Hypothalamus (tissue), 51 donors: ENCODE results near the gene DLGAP3.
A peak's percentile ranks its signal among the peaks of the same experiment; 100 is the strongest.
"Not testable (repeated sequence)": the region's sequence is repeated elsewhere in the genome, so short reads cannot be mapped to it uniquely, and the experiment has no call there.

Source experiments
- DNase-seq, 51 donors: peaks; one replicate each; lab custom pipeline; 2025; lab: John Stamatoyannopoulos, UW

DLGAP3 gene

DNA sequence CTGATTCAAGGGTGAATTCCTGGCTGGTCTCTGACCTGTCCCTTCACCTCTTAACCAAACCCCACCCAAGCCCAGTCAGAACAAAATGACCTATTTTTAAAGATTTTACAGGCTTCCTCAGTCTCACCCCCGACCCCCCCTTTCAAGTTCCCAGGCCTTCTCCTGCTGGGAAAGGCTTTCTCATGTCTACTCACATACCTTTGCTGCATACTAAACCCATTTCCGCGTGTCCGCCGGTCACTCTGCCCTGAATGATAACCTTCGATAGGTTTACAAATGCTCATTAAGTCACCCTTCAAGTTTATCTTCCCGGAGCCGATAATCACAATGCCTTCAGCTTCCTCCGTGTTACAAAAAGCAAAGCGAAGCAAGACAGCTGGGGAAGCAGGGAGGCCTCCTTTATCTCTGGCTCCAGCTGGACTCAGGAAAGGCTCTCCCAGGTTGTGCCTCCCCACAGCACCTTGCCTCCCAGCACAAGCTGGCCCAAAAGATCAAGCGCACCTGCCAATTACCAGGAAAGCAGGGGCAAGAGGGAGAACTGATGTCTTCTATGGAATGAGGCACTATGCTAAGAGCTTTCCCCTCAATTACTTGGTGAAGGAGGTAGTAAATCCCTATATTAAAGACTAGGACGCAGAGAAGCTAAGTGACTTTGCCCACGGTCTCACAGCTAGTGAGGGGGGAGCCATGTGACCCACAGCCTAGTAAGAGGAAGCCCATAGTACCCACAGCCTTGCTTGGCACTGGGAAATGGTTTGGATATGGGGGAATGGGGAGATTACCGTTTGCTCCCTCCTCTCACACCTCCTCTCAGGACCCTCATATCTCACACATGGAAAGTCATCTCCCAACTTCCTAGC, 85.8 kb downstream of the DLGAP3 start:
- no peak for DNase-seq

DNA sequence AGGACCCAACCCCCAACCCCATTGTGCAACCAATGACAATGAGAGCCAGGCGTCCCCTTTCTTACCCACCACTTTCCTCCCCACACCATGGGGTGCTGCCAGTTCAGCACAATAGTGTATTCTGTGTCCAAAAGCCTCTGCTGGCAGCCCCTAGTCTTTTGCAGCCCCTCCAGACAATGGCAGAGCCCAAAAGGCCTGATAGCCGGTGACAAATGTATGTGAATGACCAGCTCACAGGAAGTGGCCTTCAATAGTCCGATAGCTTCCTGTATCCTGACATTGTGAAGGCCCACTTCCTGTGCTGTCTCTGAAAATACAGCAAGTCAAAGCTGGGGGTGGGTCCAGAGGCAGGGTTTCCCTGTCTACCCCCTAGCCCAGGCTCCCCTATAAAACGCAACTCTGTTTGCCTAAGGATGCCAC, 86.5 kb downstream of the DLGAP3 start:
- peak in 1 of 51 donors; percentile 3 for DNase-seq

DNA sequence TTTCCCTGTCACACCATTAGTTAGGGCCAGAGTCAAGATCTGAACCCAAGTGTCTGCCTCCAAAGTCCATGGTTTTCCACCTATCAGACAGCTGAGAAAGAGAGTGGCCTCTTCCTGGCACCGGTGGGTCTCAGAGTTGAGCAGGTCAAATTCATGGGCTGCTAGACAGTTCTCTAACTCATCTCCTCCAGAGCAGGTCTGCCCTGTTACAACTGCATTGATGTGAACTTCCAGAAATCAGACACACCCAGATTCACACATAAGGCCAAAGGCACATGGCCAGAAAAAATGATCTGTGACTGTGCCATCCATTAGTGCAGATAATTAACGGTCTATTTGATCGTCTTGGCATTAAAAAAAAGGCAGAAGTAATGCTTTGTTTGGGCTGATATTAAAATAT, 87.4 kb downstream of the DLGAP3 start:
- DNase-seq = no peak

DNA sequence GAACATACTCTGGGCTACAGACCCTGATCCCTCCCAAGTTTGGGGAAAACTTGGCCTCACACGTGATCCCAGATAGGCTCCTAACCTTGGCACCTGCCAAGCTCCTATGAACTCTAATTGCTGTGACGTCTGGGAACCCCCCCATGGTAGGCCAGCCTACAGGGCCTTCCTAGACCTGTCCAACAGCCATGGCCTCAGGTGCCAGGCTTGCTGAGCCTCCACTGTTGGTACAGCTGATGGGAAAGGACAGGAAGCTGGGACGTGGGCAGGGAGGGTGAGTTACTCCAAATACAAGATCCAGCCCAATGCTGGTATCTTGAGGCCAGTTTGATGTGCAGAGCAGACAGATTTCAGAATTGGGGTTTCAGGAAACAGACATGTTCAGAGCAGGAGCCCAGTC, 89.0 kb downstream of the DLGAP3 start:
- no peak for DNase-seq

DNA sequence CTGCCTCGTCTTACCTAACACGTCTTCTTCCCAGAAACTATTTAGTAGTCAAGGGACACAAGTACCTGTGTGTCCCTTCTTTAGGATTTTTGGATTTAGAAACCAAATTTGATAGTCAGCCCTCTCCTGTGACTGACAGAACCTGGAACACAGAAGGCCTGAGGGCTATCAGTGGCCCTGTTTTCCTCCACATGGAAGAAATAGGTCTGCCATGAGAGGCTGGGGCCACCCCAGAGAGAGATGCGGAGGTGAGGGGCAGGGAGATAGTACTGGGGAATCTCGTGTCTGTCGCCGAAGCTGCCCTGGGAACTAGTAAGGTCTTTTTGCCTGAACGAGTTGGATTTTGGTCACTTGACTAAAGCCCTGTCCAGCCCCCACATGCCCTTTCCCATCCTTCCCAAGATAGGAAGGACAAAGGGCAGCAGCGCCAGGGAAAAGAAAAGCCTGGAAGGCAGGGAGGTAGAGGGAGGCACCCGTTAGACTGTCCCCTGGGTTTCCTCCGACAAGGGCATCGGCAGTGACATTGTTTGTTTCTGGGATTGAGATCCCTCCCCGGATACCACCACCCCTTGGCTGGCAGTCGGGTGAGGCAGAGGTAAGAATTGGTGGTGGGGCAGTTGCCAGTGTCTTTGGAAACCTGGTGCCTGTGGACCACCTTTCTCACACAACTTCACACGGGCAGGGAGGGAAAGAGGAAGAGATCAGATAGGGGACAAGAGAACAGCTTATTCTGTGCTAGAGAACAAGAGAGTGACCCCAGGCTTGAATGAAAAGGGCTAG, 89.7 kb downstream of the DLGAP3 start:
- DNase-seq = no peak

DNA sequence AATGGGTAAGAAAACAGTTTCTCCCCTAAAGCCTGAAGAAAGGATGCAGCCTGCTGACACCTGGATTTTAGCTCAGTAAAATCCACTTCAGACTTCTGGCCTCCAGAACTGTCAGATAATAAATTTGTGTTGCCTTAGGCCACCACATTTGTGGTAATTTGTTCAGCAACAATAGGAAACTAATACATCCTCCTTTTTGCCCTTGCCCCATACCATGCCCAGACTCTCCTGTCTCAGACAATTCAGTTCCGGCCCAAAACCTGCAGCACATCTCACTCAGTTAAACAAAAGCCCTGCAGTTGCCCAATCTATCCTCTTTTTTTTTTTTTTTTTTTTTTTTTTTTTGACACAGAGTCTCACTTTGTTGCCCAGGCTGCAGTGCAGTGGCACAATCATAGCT, 95.7 kb downstream of the DLGAP3 start:
- no peak for DNase-seq

DNA sequence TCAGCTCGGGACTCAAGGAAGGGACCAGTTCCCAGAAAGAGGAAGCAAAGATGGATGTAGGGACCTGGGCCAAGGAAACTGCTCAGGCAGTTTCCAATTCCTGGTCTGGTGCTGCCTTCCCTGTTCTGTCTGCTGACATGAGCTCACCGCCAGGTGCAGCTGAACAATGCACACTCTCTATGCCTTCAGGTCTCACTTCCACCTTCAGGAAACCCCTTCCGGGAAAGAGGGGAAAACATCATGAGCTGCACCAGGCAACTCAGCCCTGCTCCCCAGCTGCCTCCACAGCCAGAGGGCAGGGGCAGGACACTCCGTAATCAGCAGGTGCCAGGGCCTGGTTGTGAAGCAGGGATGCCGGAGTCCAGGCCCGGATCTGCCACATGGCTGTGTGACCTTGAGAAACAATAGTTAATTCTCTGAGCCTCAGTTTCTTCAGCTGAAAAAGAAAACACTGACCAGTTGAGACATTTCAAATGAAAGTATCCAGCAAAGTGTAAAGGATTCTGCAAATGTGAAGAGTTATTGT, 97.7 kb downstream of the DLGAP3 start:
- DNase-seq = no peak

DNA sequence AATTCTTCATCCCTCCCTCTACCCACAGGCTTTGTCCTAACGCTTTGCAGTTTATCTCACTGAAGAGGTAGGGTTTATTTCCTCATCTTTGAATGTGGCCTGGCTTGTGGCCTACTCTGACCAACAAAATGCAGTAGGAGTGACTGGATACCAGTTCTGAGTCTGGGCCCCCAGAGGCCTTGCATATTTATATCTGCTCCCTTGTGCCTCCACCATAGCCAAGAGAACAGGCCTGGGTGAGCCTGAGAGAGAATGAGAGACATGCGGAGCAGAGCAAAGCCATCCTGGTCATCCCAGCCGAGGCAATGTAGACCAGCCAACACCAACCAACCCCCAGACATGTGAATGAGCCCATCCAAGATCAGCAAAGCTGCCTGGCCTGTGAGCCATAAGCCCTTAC, 100.2 kb downstream of the DLGAP3 start:
- DNase-seq = no peak

DNA sequence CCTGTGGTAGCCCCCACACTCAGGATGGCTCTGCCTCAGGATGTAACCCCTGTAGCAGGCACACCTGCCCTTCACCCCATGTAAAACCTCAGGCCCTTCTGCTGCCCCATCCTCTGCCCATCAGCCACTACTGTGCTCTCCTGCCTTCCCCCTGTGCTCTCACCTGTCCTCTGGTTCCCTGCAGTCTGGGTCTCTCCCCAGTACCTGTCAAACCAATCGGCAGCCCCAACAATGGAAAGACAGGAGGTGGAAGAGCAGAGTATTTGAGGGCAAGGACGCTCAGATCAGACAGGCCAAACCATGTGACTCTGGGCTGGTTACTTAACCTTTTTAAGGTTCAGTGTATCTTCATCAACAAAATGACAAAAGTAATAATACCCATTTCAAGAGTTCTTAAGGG, 100.8 kb downstream of the DLGAP3 start:
- DNase-seq = no peak

DNA sequence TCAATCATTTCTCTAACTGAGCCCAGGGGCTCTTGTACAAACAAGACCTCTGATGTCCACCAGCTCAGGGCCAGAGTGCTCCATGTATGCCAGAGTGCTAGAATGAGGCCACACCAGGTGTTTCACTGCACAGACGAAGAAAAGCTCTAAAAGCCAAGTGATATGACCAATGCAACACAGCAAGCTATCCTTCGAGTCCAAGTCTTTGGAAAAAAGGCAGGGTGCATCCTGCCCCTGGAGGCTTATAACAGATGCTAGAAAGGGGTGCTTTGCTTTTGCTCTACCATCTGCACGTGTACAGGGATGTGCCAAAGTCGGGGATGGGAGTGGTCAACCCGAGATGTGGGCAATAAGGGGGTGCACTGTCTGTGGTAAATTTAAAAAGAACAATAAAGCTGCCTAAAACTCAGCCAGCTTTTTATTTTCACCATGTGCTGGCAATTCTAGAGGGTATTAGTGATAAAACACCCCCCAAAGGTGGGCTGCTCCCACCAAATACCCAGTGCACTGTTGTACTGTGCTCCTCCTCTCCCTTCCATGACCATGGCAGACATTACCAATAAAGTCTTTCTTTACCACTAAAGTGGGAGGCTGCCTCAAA, 102.0 kb downstream of the DLGAP3 start:
- no peak for DNase-seq

DNA sequence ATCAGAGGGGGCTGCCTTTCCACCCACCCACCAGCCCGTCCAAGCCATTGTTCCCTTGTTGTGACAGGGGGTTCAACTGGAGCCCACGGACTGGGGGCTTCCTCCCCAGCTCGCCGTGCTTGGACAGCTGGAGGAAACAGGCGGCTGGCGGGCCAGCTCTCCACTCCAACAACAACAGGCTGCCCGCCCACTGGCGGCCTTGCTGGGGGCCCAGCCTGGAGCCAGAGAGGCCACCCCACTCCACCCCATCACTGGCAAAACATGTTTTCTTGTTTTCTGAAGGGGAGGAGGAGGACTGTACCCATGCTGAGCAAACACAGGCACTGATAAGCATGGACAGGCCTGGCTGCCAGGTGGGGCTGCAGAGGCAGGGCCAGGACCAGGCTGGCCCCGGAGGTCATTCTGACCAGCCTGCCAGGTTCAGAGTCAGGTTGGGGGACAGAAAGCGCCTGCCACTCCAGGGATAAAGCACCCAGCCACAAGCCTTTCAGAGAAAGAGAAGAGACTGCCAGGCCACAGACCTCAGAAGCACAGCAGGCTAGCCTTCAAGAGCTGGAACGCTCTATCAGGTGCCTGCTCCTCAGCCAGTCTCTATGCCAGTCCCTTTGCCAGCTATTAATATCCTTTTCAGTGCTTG, 103.9 kb downstream of the DLGAP3 start:
- no peak for DNase-seq

DNA sequence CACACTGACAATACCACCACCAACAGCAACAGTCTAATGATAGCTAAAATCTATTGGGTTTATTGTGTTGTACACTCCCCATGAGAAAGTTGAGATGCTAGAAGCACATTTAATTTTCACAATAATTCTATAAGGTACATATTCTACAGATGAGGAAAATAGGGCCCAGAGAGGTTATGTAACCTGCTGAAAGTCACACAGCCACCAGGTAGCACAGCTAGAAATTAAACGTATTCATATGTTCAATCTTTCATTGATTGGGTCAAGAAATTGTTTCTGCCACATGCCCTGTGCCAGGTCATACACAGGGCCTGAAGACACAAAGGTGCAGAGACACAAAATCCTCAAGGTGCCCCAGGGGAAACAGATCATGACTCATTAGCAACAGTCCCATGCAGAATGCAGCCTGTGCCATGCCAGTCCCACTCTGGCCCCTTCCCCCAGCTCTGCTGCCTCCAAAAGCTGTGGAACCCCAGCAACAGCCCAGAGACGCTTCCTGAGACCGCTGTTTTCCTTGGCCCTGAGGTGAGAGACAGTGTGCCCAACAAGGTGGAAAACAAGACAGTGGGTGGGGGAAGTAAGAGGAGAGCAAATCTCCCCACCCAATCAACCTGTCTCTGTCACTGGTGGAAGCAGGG, 104.5 kb downstream of the DLGAP3 start:
- DNase-seq = no peak

DNA sequence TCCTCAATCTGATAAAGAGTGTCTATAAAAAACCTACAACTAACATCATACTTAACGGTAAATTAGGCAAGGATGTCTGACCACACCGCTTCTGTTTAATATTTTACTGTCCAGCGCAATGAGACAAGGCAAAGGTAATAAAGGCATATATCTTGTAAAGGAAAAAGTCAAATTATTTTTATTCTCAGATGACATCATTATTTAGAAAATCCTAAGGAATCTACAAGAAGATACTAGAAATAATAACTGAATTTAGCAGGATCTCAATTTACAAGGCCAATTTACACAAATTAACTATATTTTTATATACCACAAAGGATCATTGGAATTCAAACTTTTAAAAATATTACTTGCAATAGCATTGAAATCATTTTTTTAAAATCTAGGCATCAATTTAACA, 107.2 kb downstream of the DLGAP3 start:
- DNase-seq = no peak

DNA sequence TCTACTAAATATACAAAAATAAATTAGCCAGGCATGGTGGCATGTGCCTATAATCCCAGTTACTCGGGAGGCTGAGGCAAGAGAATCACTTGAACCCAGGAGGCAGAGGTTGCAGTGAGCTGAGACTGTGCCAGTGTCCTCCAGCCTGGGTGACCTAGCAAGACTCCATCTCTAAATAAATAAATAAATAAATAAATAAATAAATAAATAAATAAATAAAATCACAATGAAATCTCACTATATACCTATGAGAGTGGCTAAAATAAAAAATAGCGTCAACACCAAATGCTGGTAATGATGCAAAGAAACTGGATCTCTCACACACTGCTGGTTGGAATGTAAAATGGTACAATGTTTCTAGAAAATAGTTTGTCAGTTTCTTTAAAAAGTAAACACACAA, 110.6 kb downstream of the DLGAP3 start:
- DNase-seq = not testable (repeated sequence)

DNA sequence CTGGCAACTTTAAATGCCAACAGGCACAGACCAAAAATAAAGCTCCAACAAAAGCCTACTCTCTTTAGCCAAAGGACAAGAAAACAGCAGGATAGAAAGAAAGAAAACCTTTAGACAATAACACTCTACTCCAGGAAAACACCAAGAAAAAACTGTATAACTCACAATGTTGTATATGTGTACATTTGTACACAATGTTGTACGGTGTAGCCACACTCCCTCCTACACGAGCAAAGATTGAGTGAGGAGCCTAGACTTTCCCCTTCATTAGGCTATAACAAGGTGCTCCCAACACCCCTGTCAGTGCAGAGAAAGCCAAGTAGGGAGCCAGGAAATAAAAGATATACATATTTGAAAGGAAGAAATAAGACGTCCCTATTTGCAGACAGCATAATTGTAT, 112.7 kb downstream of the DLGAP3 start:
- no peak for DNase-seq

DNA sequence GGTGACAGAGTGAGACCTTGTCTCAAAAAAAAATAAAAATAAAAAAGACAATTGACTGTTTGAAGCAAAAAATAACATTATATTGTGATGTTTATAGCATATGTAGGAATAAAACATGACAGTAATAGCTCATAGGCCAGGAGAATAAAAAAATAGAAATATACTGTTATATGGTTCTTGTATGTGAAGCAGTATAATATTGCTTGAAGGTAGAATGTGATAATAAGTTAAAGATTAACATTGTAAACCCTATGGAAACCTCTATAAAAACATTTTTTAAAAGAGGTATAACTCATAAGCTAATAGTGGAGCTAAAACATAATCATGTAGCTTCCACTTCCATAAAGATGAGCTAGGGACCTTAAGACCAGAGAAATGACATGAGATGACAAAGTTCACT, 113.1 kb downstream of the DLGAP3 start:
- DNase-seq = no peak
